ENCODE results near the gene SLC23A2.
"Not testable (repeated sequence)": the region's sequence is repeated elsewhere in the genome, so short reads cannot be mapped to it uniquely, and the experiment has no call there.

SLC23A2 gene

GRCh38 chr20:4902788-4903187 lies 98.5 kb downstream of the SLC23A2 start:
- DNase-seq (ENCODE audit: low read depth) = no peak

GRCh38 chr20:4901031-4901818 lies 100.1 kb downstream of the SLC23A2 start:
- DNase-seq (ENCODE audit: low read depth) = no peak

- peak; percentile 83 for DNase-seq (ENCODE audit: low read depth)
Measured at GRCh38 chr20:4898282-4899244, 102.7 kb downstream of the SLC23A2 start.

GRCh38 chr20:4897600-4897999 lies 103.7 kb downstream of the SLC23A2 start:
- no peak for DNase-seq (ENCODE audit: low read depth)

- DNase-seq (ENCODE audit: low read depth) = peak; percentile 28
Measured at GRCh38 chr20:4896971-4897497, 104.3 kb downstream of the SLC23A2 start.

GRCh38 chr20:4896119-4896702 lies 105.1 kb downstream of the SLC23A2 start:
- DNase-seq (ENCODE audit: low read depth) = no peak

GRCh38 chr20:4894981-4895381 lies 106.3 kb downstream of the SLC23A2 start:
- no peak for DNase-seq (ENCODE audit: low read depth)

GRCh38 chr20:4894409-4894808 lies 106.9 kb downstream of the SLC23A2 start:
- no peak for DNase-seq (ENCODE audit: low read depth)

- no peak for DNase-seq (ENCODE audit: low read depth)
Measured at GRCh38 chr20:4893709-4894108, 107.6 kb downstream of the SLC23A2 start.

- DNase-seq (ENCODE audit: low read depth) = no peak
Measured at GRCh38 chr20:4891997-4892396, 109.3 kb downstream of the SLC23A2 start.

GRCh38 chr20:4891190-4891763 lies 110.0 kb downstream of the SLC23A2 start:
- DNase-seq (ENCODE audit: low read depth) = no peak

- DNase-seq (ENCODE audit: low read depth) = no peak
Measured at GRCh38 chr20:4889446-4889845, 111.9 kb downstream of the SLC23A2 start.

GRCh38 chr20:4887586-4887985 lies 113.7 kb downstream of the SLC23A2 start:
- no peak for DNase-seq (ENCODE audit: low read depth)

- DNase-seq (ENCODE audit: low read depth) = no peak
Measured at GRCh38 chr20:4886771-4887527, 114.4 kb downstream of the SLC23A2 start.

- DNase-seq (ENCODE audit: low read depth) = no peak
Measured at GRCh38 chr20:4885877-4886276, 115.4 kb downstream of the SLC23A2 start.

GRCh38 chr20:4883546-4883945 lies 117.8 kb downstream of the SLC23A2 start:
- no peak for DNase-seq (ENCODE audit: low read depth)

GRCh38 chr20:4883051-4883450 lies 118.3 kb downstream of the SLC23A2 start:
- DNase-seq (ENCODE audit: low read depth) = no peak

- no peak for DNase-seq (ENCODE audit: low read depth)
Measured at GRCh38 chr20:4881006-4881730, 120.1 kb downstream of the SLC23A2 start.

- DNase-seq (ENCODE audit: low read depth) = no peak
Measured at GRCh38 chr20:4880051-4880450, 121.3 kb downstream of the SLC23A2 start.

GRCh38 chr20:4878099-4878498 lies 123.2 kb downstream of the SLC23A2 start:
- not testable (repeated sequence) for DNase-seq (ENCODE audit: low read depth)

GRCh38 chr20:4876731-4877130 lies 124.6 kb downstream of the SLC23A2 start:
- no peak for DNase-seq (ENCODE audit: low read depth)

Data from ELR (cell line).